ENCODE measurements around the gene PKNOX2. TPM values are rescaled to one million over a fixed set of nuclear protein-coding genes. Genes with fewer than 3 reads are reported as not detected.

PKNOX2 gene
- total and polyA plus RNA-seq, 4 donors: 3.1 to 10.6 (median 7.9) TPM

- ATAC-seq (ENCODE audit: insufficient read depth, low FRiP score): no peak
- TF ChIP-seq CTCF (IDR thresholded peaks at IDR 0.05; ENCODE audit: control extremely low read depth, extremely low read depth): no peak
Observed at GRCh38 chr11:125312391-125312790, 147.8 kb downstream of the PKNOX2 start.

GRCh38 chr11:125312812-125313211 is 148.3 kb downstream of the PKNOX2 start:
- TF ChIP-seq CTCF (IDR thresholded peaks at IDR 0.05; ENCODE audit: control extremely low read depth, extremely low read depth): no peak
- H3K4me1 ChIP-seq (ENCODE audit: control insufficient read depth in 5 of 5, insufficient read depth in 5 of 5, low read length in 5 of 5): peaks cover 0 to 20% (median 5%) of the 10 kb centered on the region in 5 donors
- no peaks in the 10 kb centered on the region for H3K27me3 ChIP-seq (ENCODE audit: control insufficient read depth in 3 of 3, insufficient read depth in 3 of 3, low read length in 2 of 3)
- 92% methylated on average over 9 of the region's 9 CpGs for WGBS, 2 donors
- no peak overlapping the region for H3K4me3 ChIP-seq
- no peak overlapping the region for H3K9ac ChIP-seq (ENCODE audit: insufficient read depth in 1 of 2, low read length in 2 of 2)
- DNase-seq (no peak), ATAC-seq (ENCODE audit: insufficient read depth, low FRiP score) (no peak)
- peaks cover 0 to 4% (median 0%) of the 10 kb centered on the region in 4 donors for H3K9me3 ChIP-seq (ENCODE audit: control insufficient read depth in 4 of 4, insufficient read depth in 3 of 4, low read length in 3 of 4)
- H3K27ac ChIP-seq (ENCODE audit: low read depth in 1 of 2, low read length in 1 of 2): no peak overlapping the region
- H3K36me3 ChIP-seq (ENCODE audit: control insufficient read depth in 4 of 4, insufficient read depth in 4 of 4, low read length in 4 of 4): peaks cover 0 to 6% (median 0%) of the 10 kb centered on the region in 4 donors

More at GRCh38 chr11:125312391-125312790, 147.8 kb downstream of the PKNOX2 start:
- H3K9me3 ChIP-seq (ENCODE audit: control insufficient read depth in 4 of 4, insufficient read depth in 3 of 4, low read length in 3 of 4): peaks cover 0 to 3% (median 0%) of the 10 kb centered on the region in 4 donors
- no peaks in the 10 kb centered on the region for H3K27me3 ChIP-seq (ENCODE audit: control insufficient read depth in 3 of 3, insufficient read depth in 3 of 3, low read length in 2 of 3)
- 91 to 93% methylated on average over 12 of the region's 12 CpGs for WGBS, 2 donors
- DNase-seq: no peak
- no peak overlapping the region for H3K27ac ChIP-seq (ENCODE audit: low read depth in 1 of 2, low read length in 1 of 2)
- H3K4me3 ChIP-seq: no peak overlapping the region
- H3K4me1 ChIP-seq (ENCODE audit: control insufficient read depth in 5 of 5, insufficient read depth in 5 of 5, low read length in 5 of 5): peaks cover 0 to 20% (median 5%) of the 10 kb centered on the region in 5 donors
- H3K9ac ChIP-seq (ENCODE audit: insufficient read depth in 1 of 2, low read length in 2 of 2): no peak overlapping the region
- H3K36me3 ChIP-seq (ENCODE audit: control insufficient read depth in 4 of 4, insufficient read depth in 4 of 4, low read length in 4 of 4): peaks cover 0 to 6% (median 0%) of the 10 kb centered on the region in 4 donors

- Histone ChIP-seq H3K4me1 (ENCODE audit: control insufficient read depth in 5 of 5, insufficient read depth in 5 of 5, low read length in 5 of 5) (peaks cover 0 to 20% (median 5%) of the 10 kb centered on the region in 5 donors), H3K36me3 (ENCODE audit: control insufficient read depth in 4 of 4, insufficient read depth in 4 of 4, low read length in 4 of 4) (peaks cover 0 to 6% (median 0%) of the 10 kb centered on the region in 4 donors), H3K9ac (ENCODE audit: insufficient read depth in 1 of 2, low read length in 2 of 2) (no peak overlapping the region), H3K27ac (ENCODE audit: low read depth in 1 of 2, low read length in 1 of 2) (no peak overlapping the region), H3K9me3 (ENCODE audit: control insufficient read depth in 4 of 4, insufficient read depth in 3 of 4, low read length in 3 of 4) (peaks cover 0 to 4% (median 0%) of the 10 kb centered on the region in 4 donors), H3K27me3 (ENCODE audit: control insufficient read depth in 3 of 3, insufficient read depth in 3 of 3, low read length in 2 of 3) (no peaks in the 10 kb centered on the region), H3K4me3 (no peak overlapping the region)
- TF ChIP-seq CTCF (IDR thresholded peaks at IDR 0.05; ENCODE audit: control extremely low read depth, extremely low read depth): no peak
- 61 to 67% methylated on average over 9 of the region's 9 CpGs for WGBS, 2 donors
- ATAC-seq (ENCODE audit: insufficient read depth, low FRiP score): no peak
- peak in 1 of 3 donors; percentile 63 for DNase-seq
Observed at GRCh38 chr11:125313271-125314219, 149.0 kb downstream of the PKNOX2 start.

All from lung (tissue), 12 donors.